H9 (cell line): ENCODE data around the gene AKT3. TPM values are rescaled to one million over a fixed set of nuclear protein-coding genes. Genes with fewer than 3 reads are reported as not detected.

Experiments used
- DNase-seq: peaks from one replicate; pipeline ENCODE4 v3.0.0-alpha.2; 2017
- H2AFZ ChIP-seq: one replicate; pipeline ENCODE4 v1.6.1; 2013; ENCODE audit warnings: mild to moderate bottlenecking, low read length, control low read depth, moderate library complexity
- H2AK5ac ChIP-seq: 2 replicates; pipeline ENCODE4 v1.6.1; 2013; ENCODE audit warnings: low read length, control low read depth, mixed read lengths; ENCODE audit not compliant: insufficient read length
- H2BK120ac ChIP-seq: one replicate; pipeline ENCODE4 v1.6.1; 2013; ENCODE audit warnings: low read depth, mild to moderate bottlenecking, low read length, control low read depth, inconsistent platforms; ENCODE audit not compliant: poor library complexity, severe bottlenecking
- H2BK12ac ChIP-seq: 2 replicates; pipeline ENCODE4 v1.6.1; 2013; ENCODE audit warnings: low read length, control low read depth, mixed read lengths, low read depth; ENCODE audit not compliant: insufficient read length
- H2BK15ac ChIP-seq: 2 replicates; pipeline ENCODE4 v1.6.1; 2013; ENCODE audit warnings: low read depth, low read length, control low read depth
- H2BK20ac ChIP-seq: one replicate; pipeline ENCODE4 v1.6.1; 2013; ENCODE audit warnings: low read depth, mild to moderate bottlenecking, low read length, control low read depth, inconsistent platforms; ENCODE audit not compliant: poor library complexity, severe bottlenecking
- H2BK5ac ChIP-seq: 2 replicates; pipeline ENCODE4 v1.6.1; 2013; ENCODE audit warnings: low read length, control low read depth, mixed read lengths; ENCODE audit not compliant: insufficient read length
- H3K14ac ChIP-seq: 2 replicates; pipeline ENCODE4 v1.6.1; 2013; ENCODE audit warnings: low read length, control low read depth; ENCODE audit not compliant: insufficient read depth
- H3K18ac ChIP-seq: 2 replicates; pipeline ENCODE4 v1.6.1; 2013; ENCODE audit warnings: low read depth, mild to moderate bottlenecking, mixed read lengths, low read length, control low read depth; ENCODE audit not compliant: insufficient read length
- H3K23ac ChIP-seq: 2 replicates; pipeline ENCODE4 v1.6.1; 2013; ENCODE audit warnings: low read length, control low read depth, mixed read lengths, low read depth; ENCODE audit not compliant: insufficient read length
- H3K23me2 ChIP-seq: 2 replicates; pipeline ENCODE4 v1.6.1; 2013; ENCODE audit warnings: low read depth, mild to moderate bottlenecking, mixed read lengths, low read length, control low read depth; ENCODE audit not compliant: insufficient read length, poor library complexity, severe bottlenecking
- H3K27ac ChIP-seq: 2 replicates; pipeline ENCODE4 v1.5.1; 2013; ENCODE audit warnings: low read length, control low read depth, mixed read lengths, low read depth; ENCODE audit not compliant: insufficient read length
- H3K27me3 ChIP-seq: 2 replicates; pipeline ENCODE4 v1.6.1; 2013; ENCODE audit warnings: low read length, control low read depth, inconsistent platforms; ENCODE audit not compliant: insufficient read depth
- H3K4ac ChIP-seq: 2 replicates; pipeline ENCODE4 v1.6.1; 2013; ENCODE audit warnings: low read depth, mild to moderate bottlenecking, control low read depth, inconsistent platforms, low read length, moderate library complexity
- H3K4me1 ChIP-seq: 2 replicates; pipeline ENCODE4 v1.6.1; 2013; ENCODE audit warnings: low read length, control low read depth, inconsistent platforms; ENCODE audit not compliant: insufficient read depth
- H3K4me2 ChIP-seq: 2 replicates; pipeline ENCODE4 v1.6.1; 2013; ENCODE audit warnings: low read length, control low read depth, mixed read lengths; ENCODE audit not compliant: insufficient read length, insufficient read depth
- H3K56ac ChIP-seq: 2 replicates; pipeline ENCODE4 v1.6.1; 2013; ENCODE audit warnings: low read depth, mild to moderate bottlenecking, mixed read lengths, low read length, control low read depth; ENCODE audit not compliant: insufficient read length
- H3K79me1 ChIP-seq: 2 replicates; pipeline ENCODE4 v1.6.1; 2013; ENCODE audit warnings: low read depth, mild to moderate bottlenecking, moderate library complexity, low read length, control low read depth, inconsistent platforms; ENCODE audit not compliant: insufficient read depth, poor library complexity, severe bottlenecking
- H3K79me2 ChIP-seq: 2 replicates; pipeline ENCODE4 v1.6.1; 2013; ENCODE audit warnings: low read length, control low read depth, inconsistent platforms; ENCODE audit not compliant: insufficient read depth
- H3K9ac ChIP-seq: 2 replicates; pipeline ENCODE4 v1.6.1; 2013; ENCODE audit warnings: low read length, control low read depth, mixed read lengths; ENCODE audit not compliant: insufficient read length; ENCODE audit errors: extremely low read depth
- H3K9me3 ChIP-seq: one replicate; pipeline ENCODE4 v1.6.1; 2013; ENCODE audit warnings: low read depth, low read length, inconsistent platforms; ENCODE audit not compliant: control insufficient read depth
- H3T11ph ChIP-seq: one replicate; pipeline ENCODE4 v1.6.1; 2013; ENCODE audit warnings: mild to moderate bottlenecking, low read length, control low read depth, inconsistent platforms
- H4K20me1 ChIP-seq: one replicate; pipeline ENCODE4 v1.6.1; 2013; ENCODE audit not compliant: control insufficient read depth, insufficient read length, insufficient read depth
- H4K5ac ChIP-seq: 2 replicates; pipeline ENCODE4 v1.6.1; 2013; ENCODE audit warnings: low read depth, mild to moderate bottlenecking, mixed read lengths, low read length, control low read depth; ENCODE audit not compliant: insufficient read length
- H4K8ac ChIP-seq: replicated peaks from 2 replicates; pipeline ENCODE4 v1.6.1; 2013; ENCODE audit warnings: low read length, control low read depth, mixed read lengths, low read depth; ENCODE audit not compliant: insufficient read length
- H4K91ac ChIP-seq: 2 replicates; pipeline ENCODE4 v1.6.1; 2013; ENCODE audit warnings: low read depth, mild to moderate bottlenecking, moderate library complexity, mixed read lengths, low read length, control low read depth; ENCODE audit not compliant: insufficient read length
- H3K27ac Mint-ChIP-seq, 3 experiments: 2 replicates in 2 of 3; 3 replicates in 1 of 3; pipeline ENCODE4 v1.8.0; 2020 to 2021; ENCODE audit warnings: mixed read lengths in 3 of 3, mild to moderate bottlenecking in 1 of 3, moderate library complexity in 1 of 3
- H3K27me3 Mint-ChIP-seq: 2 replicates; pipeline ENCODE4 v1.8.0; 2021; ENCODE audit warnings: low read depth, mild to moderate bottlenecking, moderate library complexity, mixed read lengths
- H3K36me3 Mint-ChIP-seq, 3 experiments: 2 replicates in 2 of 3; 3 replicates in 1 of 3; pipeline ENCODE4 v1.8.0; 2020 to 2021; ENCODE audit warnings: low read depth in 3 of 3, mixed read lengths in 3 of 3; ENCODE audit not compliant: insufficient read depth in 1 of 3
- H3K4me1 Mint-ChIP-seq, 2 experiments: 2 replicates each; pipeline ENCODE4 v1.8.0; 2020; ENCODE audit warnings: mixed read lengths in 2 of 2
- H3K4me3 Mint-ChIP-seq, 2 experiments: 2 replicates in 1 of 2; 3 replicates in 1 of 2; pipeline ENCODE4 v1.8.0; 2020 to 2021; ENCODE audit warnings: mild to moderate bottlenecking in 2 of 2, mixed read lengths in 2 of 2, moderate library complexity in 1 of 2
- H3K9me3 Mint-ChIP-seq, 2 experiments: 2 replicates in 1 of 2; 3 replicates in 1 of 2; pipeline ENCODE4 v1.8.0; 2020; ENCODE audit warnings: mild to moderate bottlenecking in 2 of 2, mixed read lengths in 2 of 2, moderate library complexity in 1 of 2
- WGBS: extraction: QIAGEN DNeasy Blood & Tissue Kit; methylation state at CpG from one replicate; pipeline ENCODE4 v1.1.7; 2013; ENCODE audit warnings: missing lambda C conversion rate, low lambda C conversion rate, mixed read lengths; ENCODE audit not compliant: insufficient read length; ENCODE audit errors: extremely low coverage; 5-methylcytosine and 5-hydroxymethylcytosine counted together
- total RNA-seq: library from RNA; stranded (reverse); gene quantifications from 2 replicates; pipeline ENCODE4 v1.2.1, GENCODE V29; 2021
- TF ChIP-seq, protein P1 (sequence below): fragments of 200-600 bp; sonication (generic); conservative IDR thresholded peaks from 3 replicates; pipeline ENCODE4 v1.8.0; 2021; ENCODE audit warnings: antibody characterized with exemption, mild to moderate bottlenecking

Gene AKT3
- total RNA-seq, 1 experiment from 2014 or later = 27.8 TPM

DNA sequence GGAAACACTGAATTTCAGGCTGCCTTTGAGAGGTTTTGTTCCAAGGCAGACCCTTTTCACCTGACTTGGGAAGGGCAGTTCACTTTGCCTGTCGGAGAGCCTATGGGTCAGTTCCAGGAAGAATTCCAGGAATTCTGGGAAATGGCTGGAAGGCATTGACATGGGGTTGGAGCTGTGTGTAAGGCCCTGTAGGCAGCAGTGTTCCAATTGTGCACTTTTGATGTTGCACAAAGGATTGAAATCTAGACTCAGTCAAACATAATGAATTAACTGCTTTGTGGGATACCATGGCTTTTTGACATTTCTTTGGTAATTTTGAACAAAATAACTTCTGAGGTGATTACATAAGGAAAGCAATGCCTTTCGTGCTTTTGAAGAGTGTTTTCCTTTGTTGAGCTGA, 409.6 kb downstream of the AKT3 start:
- no peaks in the 10 kb centered on the region; the same call in 1 of the 2 replicates for H3K4me1 ChIP-seq
- no peak overlapping the region for H2AFZ ChIP-seq
- no peaks in the 10 kb centered on the region for H3K9me3 Mint-ChIP-seq
- H2BK15ac ChIP-seq = no peak overlapping the region
- no peaks in the 10 kb centered on the region for H3K79me1 ChIP-seq
- no peak overlapping the region for H3T11ph ChIP-seq
- no peak overlapping the region for H3K4me2 ChIP-seq
- no peak overlapping the region for H2AK5ac ChIP-seq
- no peak overlapping the region for H4K5ac ChIP-seq
- no peak overlapping the region for H3K14ac ChIP-seq
- H3K23ac ChIP-seq = no peak overlapping the region
- DNase-seq = no peak
- H2BK12ac ChIP-seq = no peak overlapping the region
- no peaks in the 10 kb centered on the region for H3K36me3 Mint-ChIP-seq
- H2BK20ac ChIP-seq = no peak overlapping the region
- no peak overlapping the region for H3K4me3 Mint-ChIP-seq
- H3K27ac Mint-ChIP-seq = no peak overlapping the region
- H3K27me3 ChIP-seq = no peaks in the 10 kb centered on the region
- H4K8ac ChIP-seq = no peak overlapping the region
- H4K20me1 ChIP-seq = no peaks in the 10 kb centered on the region
- H3K9me3 ChIP-seq = no peaks in the 10 kb centered on the region
- no peaks in the 10 kb centered on the region for H3K27me3 Mint-ChIP-seq
- H2BK5ac ChIP-seq = no peak overlapping the region
- H3K4me1 Mint-ChIP-seq = peaks cover 14 to 16% of the 10 kb centered on the region in 2 experiments
- no peak overlapping the region for H2BK120ac ChIP-seq
- no peak overlapping the region for H3K4ac ChIP-seq
- H3K56ac ChIP-seq = no peak overlapping the region
- WGBS = no CpG with 5 or more reads among the region's 2 CpGs
- no peak overlapping the region for H3K18ac ChIP-seq
- no peak overlapping the region for H3K27ac ChIP-seq
- H4K91ac ChIP-seq = no peak overlapping the region
- TF ChIP-seq, protein P1, sequence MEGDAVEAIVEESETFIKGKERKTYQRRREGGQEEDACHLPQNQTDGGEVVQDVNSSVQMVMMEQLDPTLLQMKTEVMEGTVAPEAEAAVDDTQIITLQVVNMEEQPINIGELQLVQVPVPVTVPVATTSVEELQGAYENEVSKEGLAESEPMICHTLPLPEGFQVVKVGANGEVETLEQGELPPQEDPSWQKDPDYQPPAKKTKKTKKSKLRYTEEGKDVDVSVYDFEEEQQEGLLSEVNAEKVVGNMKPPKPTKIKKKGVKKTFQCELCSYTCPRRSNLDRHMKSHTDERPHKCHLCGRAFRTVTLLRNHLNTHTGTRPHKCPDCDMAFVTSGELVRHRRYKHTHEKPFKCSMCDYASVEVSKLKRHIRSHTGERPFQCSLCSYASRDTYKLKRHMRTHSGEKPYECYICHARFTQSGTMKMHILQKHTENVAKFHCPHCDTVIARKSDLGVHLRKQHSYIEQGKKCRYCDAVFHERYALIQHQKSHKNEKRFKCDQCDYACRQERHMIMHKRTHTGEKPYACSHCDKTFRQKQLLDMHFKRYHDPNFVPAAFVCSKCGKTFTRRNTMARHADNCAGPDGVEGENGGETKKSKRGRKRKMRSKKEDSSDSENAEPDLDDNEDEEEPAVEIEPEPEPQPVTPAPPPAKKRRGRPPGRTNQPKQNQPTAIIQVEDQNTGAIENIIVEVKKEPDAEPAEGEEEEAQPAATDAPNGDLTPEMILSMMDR = no peak
- no peak overlapping the region for H3K9ac ChIP-seq
- no peaks in the 10 kb centered on the region for H3K23me2 ChIP-seq
- H3K79me2 ChIP-seq = no peaks in the 10 kb centered on the region
